Measurements from ENCODE around the gene PSME4. TPM values are rescaled to one million over a fixed set of nuclear protein-coding genes. Genes with fewer than 3 reads are reported as not detected.

The PSME4 gene, protein sequence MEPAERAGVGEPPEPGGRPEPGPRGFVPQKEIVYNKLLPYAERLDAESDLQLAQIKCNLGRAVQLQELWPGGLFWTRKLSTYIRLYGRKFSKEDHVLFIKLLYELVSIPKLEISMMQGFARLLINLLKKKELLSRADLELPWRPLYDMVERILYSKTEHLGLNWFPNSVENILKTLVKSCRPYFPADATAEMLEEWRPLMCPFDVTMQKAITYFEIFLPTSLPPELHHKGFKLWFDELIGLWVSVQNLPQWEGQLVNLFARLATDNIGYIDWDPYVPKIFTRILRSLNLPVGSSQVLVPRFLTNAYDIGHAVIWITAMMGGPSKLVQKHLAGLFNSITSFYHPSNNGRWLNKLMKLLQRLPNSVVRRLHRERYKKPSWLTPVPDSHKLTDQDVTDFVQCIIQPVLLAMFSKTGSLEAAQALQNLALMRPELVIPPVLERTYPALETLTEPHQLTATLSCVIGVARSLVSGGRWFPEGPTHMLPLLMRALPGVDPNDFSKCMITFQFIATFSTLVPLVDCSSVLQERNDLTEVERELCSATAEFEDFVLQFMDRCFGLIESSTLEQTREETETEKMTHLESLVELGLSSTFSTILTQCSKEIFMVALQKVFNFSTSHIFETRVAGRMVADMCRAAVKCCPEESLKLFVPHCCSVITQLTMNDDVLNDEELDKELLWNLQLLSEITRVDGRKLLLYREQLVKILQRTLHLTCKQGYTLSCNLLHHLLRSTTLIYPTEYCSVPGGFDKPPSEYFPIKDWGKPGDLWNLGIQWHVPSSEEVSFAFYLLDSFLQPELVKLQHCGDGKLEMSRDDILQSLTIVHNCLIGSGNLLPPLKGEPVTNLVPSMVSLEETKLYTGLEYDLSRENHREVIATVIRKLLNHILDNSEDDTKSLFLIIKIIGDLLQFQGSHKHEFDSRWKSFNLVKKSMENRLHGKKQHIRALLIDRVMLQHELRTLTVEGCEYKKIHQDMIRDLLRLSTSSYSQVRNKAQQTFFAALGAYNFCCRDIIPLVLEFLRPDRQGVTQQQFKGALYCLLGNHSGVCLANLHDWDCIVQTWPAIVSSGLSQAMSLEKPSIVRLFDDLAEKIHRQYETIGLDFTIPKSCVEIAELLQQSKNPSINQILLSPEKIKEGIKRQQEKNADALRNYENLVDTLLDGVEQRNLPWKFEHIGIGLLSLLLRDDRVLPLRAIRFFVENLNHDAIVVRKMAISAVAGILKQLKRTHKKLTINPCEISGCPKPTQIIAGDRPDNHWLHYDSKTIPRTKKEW (N-terminal part only)
- total RNA-seq, result 42.0 to 54.1 TPM (median 45.3 TPM) in 3 replicates
- long read RNA-seq, partial matches to known transcripts, result 3 of 6 reads
- long read RNA-seq, other reads (novel, unspliced or antisense), result 3 of 6 reads

DNA sequence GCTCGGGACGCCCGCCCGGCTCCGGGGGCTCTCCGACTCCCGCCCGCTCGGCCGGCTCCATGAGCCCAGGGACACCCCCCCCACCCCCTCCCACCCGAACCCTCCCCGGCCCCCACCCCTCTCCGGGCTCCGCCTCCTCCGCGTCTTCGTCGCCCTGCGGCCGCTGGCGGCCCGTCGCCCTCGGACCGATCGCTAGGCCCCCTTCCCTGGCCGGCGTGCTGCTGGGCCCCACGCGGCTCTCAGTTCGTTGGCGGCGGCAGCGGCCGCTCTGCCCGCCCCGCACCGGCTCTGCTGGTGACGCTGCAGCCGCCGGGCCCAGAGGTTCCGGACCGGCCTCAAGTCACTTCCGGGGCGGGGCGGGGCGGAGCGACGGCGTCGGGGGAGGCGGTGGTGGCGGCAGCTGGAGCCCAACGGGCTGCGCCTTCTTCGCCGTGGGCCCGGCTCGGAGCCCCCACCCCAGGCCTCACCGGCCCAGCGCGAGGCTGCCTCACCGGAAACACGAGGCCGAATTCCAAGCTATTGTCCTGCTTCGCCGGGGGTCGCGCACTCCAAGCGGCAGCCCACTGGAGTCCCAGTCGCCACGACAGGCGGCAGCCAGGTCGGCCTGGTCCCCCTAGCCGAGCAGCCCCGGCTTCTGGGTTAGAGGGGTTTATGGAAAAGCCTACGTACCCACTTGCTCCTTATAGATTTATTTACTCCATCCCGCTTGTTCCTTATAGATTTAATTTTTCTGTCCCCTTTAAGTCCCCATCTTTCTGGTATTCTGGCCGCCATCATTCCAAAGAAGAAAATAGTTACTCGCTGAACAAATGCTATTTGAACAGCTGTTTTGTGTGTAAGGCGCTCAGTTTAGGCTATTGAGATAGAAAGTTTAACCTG is at the start of gene PSME4:
PSME4 (minus strand) TSS at position 270 of the 879 bp plus-strand sequence; CDS start at position 61, 209 bp downstream.
- Mint-ChIP-seq H3K9me3 (ENCODE audit: low read depth) (no peaks in the 10 kb centered on the region), H3K27me3 (ENCODE audit: low read depth) (no peaks in the 10 kb centered on the region), H3K4me3 (ENCODE audit: unreplicated experiment) (peak within 1 kb of the TSS; percentile 87), H3K36me3 (ENCODE audit: low read depth) (peaks cover 7% of the 10 kb centered on the region), H3K4me1 (ENCODE audit: low read depth) (peaks cover 43% of the 10 kb centered on the region), H3K27ac (ENCODE audit: unreplicated experiment) (peak within 1 kb of the TSS; percentile 96)
- peak; percentile 4 for TF ChIP-seq CTCF (IDR thresholded peaks at IDR 0.05)
- DNase-seq (ENCODE audit: low spot score), result peak; percentile 95

GRCh38 chr2:54015798-54016699 is 45.3 kb upstream of the PSME4 start:
- TF ChIP-seq CTCF (IDR thresholded peaks at IDR 0.05), result no peak
- no peak for DNase-seq (ENCODE audit: low spot score)
- Mint-ChIP-seq H3K4me1 (ENCODE audit: low read depth) (peaks cover 13% of the 10 kb centered on the region), H3K27ac (ENCODE audit: unreplicated experiment) (peak overlapping the region; percentile 84), H3K9me3 (ENCODE audit: low read depth) (peaks cover 5% of the 10 kb centered on the region), H3K4me3 (ENCODE audit: unreplicated experiment) (no peak overlapping the region), H3K36me3 (ENCODE audit: low read depth) (peaks cover 2% of the 10 kb centered on the region), H3K27me3 (ENCODE audit: low read depth) (no peaks in the 10 kb centered on the region)

DNA sequence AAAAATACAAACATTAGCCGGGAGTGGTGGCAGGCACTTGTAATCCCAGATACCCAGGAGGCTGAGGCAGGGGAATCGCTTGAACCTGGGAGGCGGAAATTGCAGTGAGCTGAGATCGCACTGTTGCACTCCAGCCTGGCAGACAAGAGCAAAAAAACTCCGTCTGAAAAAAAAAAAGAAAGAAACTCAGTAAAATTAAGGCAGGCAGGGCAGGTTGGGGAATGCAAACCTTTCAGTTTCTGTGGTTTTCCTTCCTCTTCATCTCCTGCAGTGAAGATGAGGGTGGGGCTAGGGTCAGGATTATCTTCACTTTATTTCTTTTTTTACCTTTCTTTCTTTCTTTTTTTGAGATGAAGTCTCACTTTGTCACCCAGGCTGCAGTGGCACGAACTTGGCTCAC is 43.2 kb upstream of the PSME4 start:
- Mint-ChIP-seq H3K36me3 (ENCODE audit: low read depth) (peaks cover 1% of the 10 kb centered on the region), H3K4me1 (ENCODE audit: low read depth) (peaks cover 15% of the 10 kb centered on the region), H3K4me3 (ENCODE audit: unreplicated experiment) (no peak overlapping the region), H3K9me3 (ENCODE audit: low read depth) (no peaks in the 10 kb centered on the region), H3K27me3 (ENCODE audit: low read depth) (no peaks in the 10 kb centered on the region), H3K27ac (ENCODE audit: unreplicated experiment) (no peak overlapping the region)
- DNase-seq (ENCODE audit: low spot score), result no peak
- no peak for TF ChIP-seq CTCF (IDR thresholded peaks at IDR 0.05)

GRCh38 chr2:54012538-54013141 is 41.8 kb upstream of the PSME4 start:
- Mint-ChIP-seq H3K27ac (ENCODE audit: unreplicated experiment) (no peak overlapping the region), H3K4me1 (ENCODE audit: low read depth) (peaks cover 15% of the 10 kb centered on the region), H3K4me3 (ENCODE audit: unreplicated experiment) (no peak overlapping the region), H3K9me3 (ENCODE audit: low read depth) (no peaks in the 10 kb centered on the region), H3K36me3 (ENCODE audit: low read depth) (peaks cover 1% of the 10 kb centered on the region), H3K27me3 (ENCODE audit: low read depth) (no peaks in the 10 kb centered on the region)
- no peak for DNase-seq (ENCODE audit: low spot score)
- TF ChIP-seq CTCF (IDR thresholded peaks at IDR 0.05), result no peak
